ENCODE data around the gene LSM3. TPM values are rescaled to one million over a fixed set of nuclear protein-coding genes. Genes with fewer than 3 reads are reported as not detected.

The LSM3 gene
- total and polyA plus RNA-seq, 4 experiments from 2014 or later, result 7.2 to 30.7 (median 15.1) TPM

- Histone ChIP-seq H3K9me3 (ENCODE audit: control insufficient read depth in 1 of 2, low read length in 2 of 2) (no peaks in the 10 kb centered on the region), H3K4me3 (ENCODE audit: low read length in 2 of 2) (no peak overlapping the region), H3K4me1 (ENCODE audit: insufficient read depth, low read length) (no peaks in the 10 kb centered on the region), H3K36me3 (ENCODE audit: insufficient read depth, low read length) (peaks cover 6% of the 10 kb centered on the region), H3K27me3 (ENCODE audit: insufficient read depth, low read length) (no peaks in the 10 kb centered on the region), H3K27ac (ENCODE audit: low read depth, low read length) (no peak overlapping the region)
- peaks cover 28 to 29% of the 10 kb centered on the region in 2 donors for H3K36me3 Mint-ChIP-seq
- H3K27me3 Mint-ChIP-seq, result no peaks in the 10 kb centered on the region
- DNase-seq, result no peak
- H3K27ac Mint-ChIP-seq, result no peak overlapping the region
- ChIA-PET POLR2A (ENCODE audit: partially characterized antibody) (interaction anchor here (0.6 kb wide), 1 partner anchor 232 kb away, joined by 3 read pairs; no protein-coding TSS in a partner anchor), CTCF (ENCODE audit: partially characterized antibody) (interaction anchor here (0.9 to 4.2 kb wide), 7 partner anchors 11 to 719 kb away, joined by 3 to 75 read pairs (median 9); no protein-coding TSS in a partner anchor)
- no peak overlapping the region for H3K4me3 Mint-ChIP-seq
- intact Hi-C loops (cut with micrococcal nuclease), result no loop called here
- H3K4me1 Mint-ChIP-seq, result peaks cover 3 to 6% (median 5%) of the 10 kb centered on the region in 4 donors
- H3K9me3 Mint-ChIP-seq, result no peaks in the 10 kb centered on the region
Observed at GRCh38 chr3:14201940-14202684, 23.5 kb downstream of the LSM3 start.

GRCh38 chr3:14202874-14203520, 24.4 kb downstream of the LSM3 start:
- H3K9me3 Mint-ChIP-seq, result no peaks in the 10 kb centered on the region
- ChIA-PET POLR2A (ENCODE audit: partially characterized antibody) (interaction anchor here (0.6 to 1.4 kb wide), 4 partner anchors 24 to 448 kb away, joined by 3 to 4 read pairs (median 4); partner anchors contain the start of genes CCDC174, CHCHD4, LSM3 and TMEM43), CTCF (ENCODE audit: partially characterized antibody) (interaction anchor here (0.6 to 4.2 kb wide), 59 partner anchors 7 to 1466 kb away, joined by 3 to 75 read pairs (median 4); partner anchors contain the start of genes LSM3, SLC6A6, TMEM43 and XPC)
- Histone ChIP-seq H3K9me3 (ENCODE audit: control insufficient read depth in 1 of 2, low read length in 2 of 2) (no peaks in the 10 kb centered on the region), H3K27me3 (ENCODE audit: insufficient read depth, low read length) (no peaks in the 10 kb centered on the region), H3K27ac (ENCODE audit: low read depth, low read length) (no peak overlapping the region), H3K4me1 (ENCODE audit: insufficient read depth, low read length) (no peaks in the 10 kb centered on the region), H3K4me3 (ENCODE audit: low read length in 2 of 2) (no peak overlapping the region), H3K36me3 (ENCODE audit: insufficient read depth, low read length) (no peaks in the 10 kb centered on the region)
- H3K27ac Mint-ChIP-seq, result peak overlapping the region in 1 of 7 donors; percentile 42
- peaks cover 3 to 6% (median 5%) of the 10 kb centered on the region in 4 donors for H3K4me1 Mint-ChIP-seq
- no peak for DNase-seq
- H3K27me3 Mint-ChIP-seq, result no peaks in the 10 kb centered on the region
- H3K4me3 Mint-ChIP-seq, result no peak overlapping the region
- intact Hi-C loops (cut with micrococcal nuclease), result loop anchor here (1.0 kb wide), 2 partner anchors 265 to 307 kb away; no protein-coding TSS in a partner anchor
- H3K36me3 Mint-ChIP-seq, result peaks cover 19 to 21% of the 10 kb centered on the region in 2 donors

- Mint-ChIP-seq H3K9me3 (no peaks in the 10 kb centered on the region), H3K27me3 (no peaks in the 10 kb centered on the region), H3K4me3 (no peak overlapping the region), H3K4me1 (peaks cover 3 to 6% (median 5%) of the 10 kb centered on the region in 4 donors), H3K27ac (peak overlapping the region in 1 of 7 donors; percentile 56), H3K36me3 (peaks cover 14 to 16% of the 10 kb centered on the region in 2 donors)
- ChIA-PET CTCF (ENCODE audit: partially characterized antibody) (interaction anchor here (0.6 to 4.2 kb wide), 65 partner anchors 8 to 1466 kb away, joined by 3 to 75 read pairs (median 4); partner anchors contain the start of genes LSM3, SLC6A6, TMEM43 and XPC), POLR2A (ENCODE audit: partially characterized antibody) (interaction anchor here (0.8 to 1.4 kb wide), 4 partner anchors 25 to 448 kb away, joined by 3 to 4 read pairs (median 4); partner anchors contain the start of genes CCDC174, CHCHD4, LSM3 and TMEM43)
- no peaks in the 10 kb centered on the region for H3K9me3 ChIP-seq (ENCODE audit: control insufficient read depth in 1 of 2, low read length in 2 of 2)
- DNase-seq, result peak in 4 of 5 donors; percentile 31 to 43 (median 35)
- H3K36me3 ChIP-seq (ENCODE audit: insufficient read depth, low read length), result no peaks in the 10 kb centered on the region
- intact Hi-C loops (cut with micrococcal nuclease), result loop anchor here (1.0 kb wide), 2 partner anchors 265 to 307 kb away; no protein-coding TSS in a partner anchor
- no peaks in the 10 kb centered on the region for H3K27me3 ChIP-seq (ENCODE audit: insufficient read depth, low read length)
- H3K27ac ChIP-seq (ENCODE audit: low read depth, low read length), result no peak overlapping the region
- no peak overlapping the region for H3K4me3 ChIP-seq (ENCODE audit: low read length in 2 of 2)
- H3K4me1 ChIP-seq (ENCODE audit: insufficient read depth, low read length), result no peaks in the 10 kb centered on the region
Observed at GRCh38 chr3:14203521-14204079, 25.0 kb downstream of the LSM3 start.

- Histone ChIP-seq H3K27me3 (ENCODE audit: insufficient read depth, low read length) (no peaks in the 10 kb centered on the region), H3K36me3 (ENCODE audit: insufficient read depth, low read length) (no peaks in the 10 kb centered on the region), H3K9me3 (ENCODE audit: control insufficient read depth in 1 of 2, low read length in 2 of 2) (no peaks in the 10 kb centered on the region), H3K4me1 (ENCODE audit: insufficient read depth, low read length) (no peaks in the 10 kb centered on the region), H3K4me3 (ENCODE audit: low read length in 2 of 2) (no peak overlapping the region), H3K27ac (ENCODE audit: low read depth, low read length) (no peak overlapping the region)
- Mint-ChIP-seq H3K4me3 (no peak overlapping the region), H3K4me1 (peaks cover 3 to 6% (median 5%) of the 10 kb centered on the region in 4 donors), H3K27me3 (no peaks in the 10 kb centered on the region), H3K9me3 (no peaks in the 10 kb centered on the region), H3K36me3 (peaks cover 3 to 5% of the 10 kb centered on the region in 2 donors), H3K27ac (peak overlapping the region in 1 of 7 donors; percentile 42)
- POLR2A ChIA-PET (ENCODE audit: partially characterized antibody), result interaction anchor here (1.4 kb wide), 1 partner anchor 447 kb away, joined by 4 read pairs; the partner anchor contains the start of gene CCDC174
- CTCF ChIA-PET (ENCODE audit: partially characterized antibody), result interaction anchor here (0.6 to 4.2 kb wide), 29 partner anchors 9 to 721 kb away, joined by 3 to 75 read pairs (median 6); partner anchors contain the start of genes LSM3, SLC6A6 and XPC
- intact Hi-C loops (cut with micrococcal nuclease), result no loop called here
- no peak for DNase-seq
Observed at GRCh38 chr3:14204515-14205284, 26.1 kb downstream of the LSM3 start.

- no peaks in the 10 kb centered on the region for H3K27me3 Mint-ChIP-seq
- CTCF ChIA-PET (ENCODE audit: partially characterized antibody), result interaction anchor here (0.9 kb wide), 1 partner anchor 320 kb away, joined by 3 read pairs; no protein-coding TSS in a partner anchor
- intact Hi-C loops (cut with micrococcal nuclease), result no loop called here
- peaks cover 3 to 6% (median 5%) of the 10 kb centered on the region in 4 donors for H3K4me1 Mint-ChIP-seq
- H3K9me3 Mint-ChIP-seq, result no peaks in the 10 kb centered on the region
- Histone ChIP-seq H3K27me3 (ENCODE audit: insufficient read depth, low read length) (no peaks in the 10 kb centered on the region), H3K27ac (ENCODE audit: low read depth, low read length) (no peak overlapping the region), H3K36me3 (ENCODE audit: insufficient read depth, low read length) (no peaks in the 10 kb centered on the region), H3K9me3 (ENCODE audit: control insufficient read depth in 1 of 2, low read length in 2 of 2) (no peaks in the 10 kb centered on the region), H3K4me1 (ENCODE audit: insufficient read depth, low read length) (no peaks in the 10 kb centered on the region), H3K4me3 (ENCODE audit: low read length in 2 of 2) (no peak overlapping the region)
- no peak overlapping the region for H3K27ac Mint-ChIP-seq
- no peak for DNase-seq
- H3K36me3 Mint-ChIP-seq, result no peaks in the 10 kb centered on the region
- no peak overlapping the region for H3K4me3 Mint-ChIP-seq
- POLR2A ChIA-PET (ENCODE audit: partially characterized antibody), result no interaction called here
Observed at GRCh38 chr3:14206548-14207177, 28.0 kb downstream of the LSM3 start.

GRCh38 chr3:14208168-14208567, 29.6 kb downstream of the LSM3 start:
- CTCF ChIA-PET (ENCODE audit: partially characterized antibody), result no interaction called here

More at GRCh38 chr3:14208168-14208567, 29.6 kb downstream of the LSM3 start:
- H3K27me3 ChIP-seq (ENCODE audit: insufficient read depth, low read length), result no peaks in the 10 kb centered on the region
- H3K4me1 Mint-ChIP-seq, result peaks cover 3 to 6% (median 5%) of the 10 kb centered on the region in 4 donors
- H3K9me3 Mint-ChIP-seq, result no peaks in the 10 kb centered on the region
- H3K27ac Mint-ChIP-seq, result no peak overlapping the region
- no peak overlapping the region for H3K4me3 Mint-ChIP-seq
- POLR2A ChIA-PET (ENCODE audit: partially characterized antibody), result no interaction called here
- H3K4me1 ChIP-seq (ENCODE audit: insufficient read depth, low read length), result no peaks in the 10 kb centered on the region
- no peaks in the 10 kb centered on the region for H3K36me3 Mint-ChIP-seq
- H3K4me3 ChIP-seq (ENCODE audit: low read length in 2 of 2), result no peak overlapping the region
- H3K36me3 ChIP-seq (ENCODE audit: insufficient read depth, low read length), result no peaks in the 10 kb centered on the region
- no peak for DNase-seq
- H3K27ac ChIP-seq (ENCODE audit: low read depth, low read length), result no peak overlapping the region
- intact Hi-C loops (cut with micrococcal nuclease), result no loop called here
- H3K27me3 Mint-ChIP-seq, result no peaks in the 10 kb centered on the region
- no peaks in the 10 kb centered on the region for H3K9me3 ChIP-seq (ENCODE audit: control insufficient read depth in 1 of 2, low read length in 2 of 2)
